Measurements from ENCODE around the gene HSBP1L1. TPM values are rescaled to one million over a fixed set of nuclear protein-coding genes. Genes with fewer than 3 reads are reported as not detected.
A peak's percentile ranks its signal among the peaks of the same experiment; 100 is the strongest.
"Not testable (repeated sequence)": the region's sequence is repeated elsewhere in the genome, so short reads cannot be mapped to it uniquely, and the experiment has no call there.

HSBP1L1 gene
- total and polyA plus RNA-seq, 2 donors, result 4.9 to 8.6 TPM

DNA sequence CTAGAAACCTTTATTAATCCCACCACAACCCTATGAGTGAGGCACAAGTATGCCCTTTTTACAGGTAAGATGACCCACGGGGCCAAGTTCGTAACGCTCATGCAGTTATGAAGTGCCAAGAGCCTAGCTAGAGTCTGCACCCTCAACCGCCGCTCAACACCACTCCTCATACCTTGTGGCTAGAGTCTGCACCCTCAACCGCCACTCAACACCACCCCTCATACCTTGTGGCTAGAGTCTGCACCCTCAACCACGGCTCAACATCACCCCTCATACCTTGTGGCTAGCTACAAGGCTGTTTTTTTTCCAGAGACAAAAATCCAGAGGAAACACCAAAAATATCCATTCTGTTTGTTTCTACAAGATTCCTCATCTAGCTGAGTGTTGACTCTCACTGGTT, 19.4 kb downstream of the HSBP1L1 start:
- DNase-seq (ENCODE audit: extremely low spot score), result no peak
- H3K4me1 ChIP-seq (ENCODE audit: insufficient read depth), result no peaks in the 10 kb centered on the region
- 94% methylated on average over 7 of the region's 7 CpGs for WGBS

DNA sequence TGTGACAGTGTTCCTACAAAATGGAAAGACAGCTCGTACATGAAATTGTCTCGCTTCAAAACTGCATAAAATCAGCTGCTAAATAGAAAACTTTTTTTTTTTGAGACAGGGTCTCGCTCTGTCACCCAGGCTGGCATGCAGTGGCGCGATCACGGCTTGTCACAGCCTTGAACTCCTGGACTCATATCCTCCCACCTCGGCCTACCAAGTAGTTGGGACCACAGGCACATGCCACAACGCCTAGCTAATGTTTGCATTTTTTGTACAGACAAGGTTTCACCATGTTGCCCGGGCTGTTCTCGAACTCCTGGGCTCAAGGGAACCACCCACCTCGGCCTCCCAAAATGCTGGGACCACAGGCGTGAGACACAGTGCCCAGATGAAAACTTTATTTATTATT, 20.7 kb downstream of the HSBP1L1 start:
- 92% methylated on average over 12 of the region's 12 CpGs for WGBS
- no peaks in the 10 kb centered on the region for H3K36me3 ChIP-seq (ENCODE audit: insufficient read depth)
- no peaks in the 10 kb centered on the region for H3K4me1 ChIP-seq (ENCODE audit: insufficient read depth)
- H3K27ac ChIP-seq (ENCODE audit: low read depth), result no peak overlapping the region
- DNase-seq (ENCODE audit: extremely low spot score), result no peak
- H3K4me3 ChIP-seq (ENCODE audit: low read depth, low read length), result no peak overlapping the region

More for the DNA sequence above, 19.4 kb downstream of the HSBP1L1 start:
- Histone ChIP-seq H3K36me3 (ENCODE audit: insufficient read depth) (no peaks in the 10 kb centered on the region), H3K4me3 (ENCODE audit: low read depth, low read length) (no peak overlapping the region), H3K27ac (ENCODE audit: low read depth) (no peak overlapping the region)

DNA sequence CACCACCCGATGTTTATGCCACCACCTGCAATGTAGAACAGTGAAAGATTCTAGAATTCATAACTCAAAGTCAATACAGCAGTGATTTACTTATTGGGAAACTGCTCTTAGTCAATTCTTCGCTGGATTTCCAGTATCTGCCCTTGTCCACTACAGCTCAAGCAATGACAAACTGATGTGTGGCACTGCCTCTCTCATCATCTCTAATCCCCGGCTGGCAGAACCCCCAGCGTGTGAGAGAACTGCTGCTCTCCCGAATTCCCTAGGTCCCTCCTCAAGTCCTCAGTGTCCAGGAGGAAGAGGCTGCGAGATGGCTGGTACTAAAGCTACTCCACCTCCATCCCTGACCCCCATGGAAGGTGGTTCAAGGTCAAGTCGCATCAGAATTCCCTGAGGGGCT, 22.3 kb downstream of the HSBP1L1 start:
- WGBS, result 52% methylated on average over 7 of the region's 7 CpGs
- Histone ChIP-seq H3K4me3 (ENCODE audit: low read depth, low read length) (no peak overlapping the region), H3K36me3 (ENCODE audit: insufficient read depth) (no peaks in the 10 kb centered on the region), H3K4me1 (ENCODE audit: insufficient read depth) (no peaks in the 10 kb centered on the region), H3K27ac (ENCODE audit: low read depth) (no peak overlapping the region)
- no peak for DNase-seq (ENCODE audit: extremely low spot score)

DNA sequence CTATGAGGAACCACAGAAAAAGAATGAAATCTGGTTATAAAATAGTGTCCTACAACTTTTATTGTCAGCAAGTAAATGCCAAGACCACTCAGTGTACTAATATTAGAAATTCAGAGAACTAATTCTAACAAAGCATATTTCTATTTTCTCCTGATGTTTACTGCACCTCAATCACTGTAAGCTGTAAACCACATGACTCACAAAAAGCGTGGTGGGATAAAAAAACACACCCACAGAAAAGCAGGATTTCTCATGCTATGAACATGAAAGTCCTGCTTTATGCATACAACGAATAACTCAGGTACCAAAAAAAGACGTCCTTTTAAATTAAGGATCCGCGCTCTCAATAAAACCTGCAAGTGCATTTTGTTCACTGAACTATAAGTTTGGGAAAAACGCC, 23.1 kb downstream of the HSBP1L1 start:
- H3K36me3 ChIP-seq (ENCODE audit: insufficient read depth), result no peaks in the 10 kb centered on the region
- no peak for DNase-seq (ENCODE audit: extremely low spot score)

DNA sequence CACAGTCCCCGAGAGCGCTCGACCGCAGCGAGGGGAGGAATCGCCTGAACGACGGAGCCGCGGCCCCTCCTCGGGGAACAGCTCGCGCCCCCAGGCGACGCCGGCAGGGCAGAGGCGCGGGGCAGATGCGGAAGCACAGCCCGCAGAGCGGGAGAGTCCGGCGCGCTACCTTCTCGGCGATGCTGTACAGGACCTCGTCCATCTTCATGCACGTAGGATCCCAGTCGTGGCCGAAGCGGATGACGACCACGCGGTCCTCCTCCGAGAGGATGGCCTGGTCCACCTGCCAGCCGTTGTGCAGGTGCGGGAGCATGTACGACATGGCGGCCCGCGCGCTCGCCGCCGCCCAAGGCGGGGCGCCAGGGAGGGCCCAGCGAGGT, 23.6 kb downstream of the HSBP1L1 start:
- under 1% methylated on average over 48 of the region's 48 CpGs for WGBS
- DNase-seq (ENCODE audit: extremely low spot score), result peak; percentile 5
- no peaks in the 10 kb centered on the region for H3K36me3 ChIP-seq (ENCODE audit: insufficient read depth)
- no peaks in the 10 kb centered on the region for H3K4me1 ChIP-seq (ENCODE audit: insufficient read depth)
- peak overlapping the region; percentile 95 for H3K4me3 ChIP-seq (ENCODE audit: low read depth, low read length)
- H3K27ac ChIP-seq (ENCODE audit: low read depth), result peak overlapping the region; percentile 53

More for the DNA sequence above, 23.1 kb downstream of the HSBP1L1 start:
- Histone ChIP-seq H3K4me1 (ENCODE audit: insufficient read depth) (no peaks in the 10 kb centered on the region), H3K27ac (ENCODE audit: low read depth) (no peak overlapping the region), H3K4me3 (ENCODE audit: low read depth, low read length) (peak overlapping the region; percentile 95)
- WGBS, result 1% methylated on average over 6 of the region's 6 CpGs

DNA sequence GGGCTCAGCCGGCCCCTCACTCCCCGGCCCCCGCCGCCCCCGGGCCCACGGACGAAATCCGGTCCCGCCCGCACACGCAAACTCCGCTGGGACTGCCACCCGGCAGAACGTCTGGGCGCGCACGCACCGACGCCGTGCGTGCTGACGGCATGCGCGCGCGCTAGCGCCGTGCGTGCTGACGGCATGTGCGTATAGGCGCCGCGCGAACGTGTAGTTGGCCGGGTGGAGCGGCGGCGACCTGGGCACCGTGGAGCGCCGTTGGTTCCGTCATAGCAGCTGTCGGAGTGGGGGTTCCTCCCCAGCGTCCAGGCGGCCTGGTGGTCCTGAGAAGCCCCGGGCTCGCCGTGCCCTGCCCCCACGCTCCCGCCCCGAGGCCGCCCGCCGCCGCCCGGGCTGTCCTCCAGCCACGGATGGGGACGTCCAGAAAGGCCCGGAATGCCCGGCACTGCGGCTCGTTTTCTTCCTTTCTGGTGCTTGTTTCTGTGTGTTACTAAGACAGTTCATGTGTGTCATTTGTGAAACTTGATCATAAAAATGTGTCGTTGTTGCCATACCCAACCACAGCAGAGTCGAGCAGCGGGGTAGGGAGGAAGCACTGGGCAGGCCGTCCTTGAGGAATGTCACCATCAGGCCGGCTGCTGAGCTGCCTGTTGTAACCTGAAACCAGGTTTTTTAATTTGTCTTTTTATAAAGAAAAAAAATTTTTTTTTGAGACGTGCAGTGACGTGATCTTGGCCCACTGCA, 24.2 kb downstream of the HSBP1L1 start, which contains the start of gene TXNL4A:
Gene TXNL4A (minus strand): TSS at position 113 of the 744 bp plus-strand sequence. CDS start 171 bp downstream, outside the sequence.
- under 1% methylated on average over 71 of the region's 71 CpGs for WGBS
- peak; percentile 40 for DNase-seq (ENCODE audit: extremely low spot score)
- peak within 1 kb of the TSS; percentile 95 for H3K4me3 ChIP-seq (ENCODE audit: low read depth, low read length)

DNA sequence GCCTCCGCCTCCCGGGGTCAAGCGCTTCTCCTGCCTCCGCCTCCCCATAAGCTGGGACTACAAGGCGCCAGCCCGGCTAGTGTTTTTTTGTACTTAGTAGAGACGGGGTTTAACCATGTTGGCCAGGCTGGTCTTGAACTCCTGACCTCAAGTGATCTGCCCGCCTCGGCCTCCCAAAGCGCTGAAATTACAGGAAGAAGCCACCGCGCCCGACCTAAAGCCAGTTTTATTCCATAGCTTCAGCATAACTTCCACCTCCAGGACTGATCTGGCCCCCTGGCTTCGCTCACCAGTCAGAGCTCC, 24.7 kb downstream of the HSBP1L1 start:
- peak overlapping the region; percentile 95 for H3K4me3 ChIP-seq (ENCODE audit: low read depth, low read length)
- no peaks in the 10 kb centered on the region for H3K4me1 ChIP-seq (ENCODE audit: insufficient read depth)
- H3K36me3 ChIP-seq (ENCODE audit: insufficient read depth), result no peaks in the 10 kb centered on the region
- DNase-seq (ENCODE audit: extremely low spot score), result no peak
- H3K27ac ChIP-seq (ENCODE audit: low read depth), result no peak overlapping the region
- 45% methylated on average over 14 of the region's 14 CpGs for WGBS

More for the DNA sequence above, 24.2 kb downstream of the HSBP1L1 start, which contains the start of gene TXNL4A:
- H3K4me1 ChIP-seq (ENCODE audit: insufficient read depth), result no peaks in the 10 kb centered on the region
- H3K27ac ChIP-seq (ENCODE audit: low read depth), result peak within 1 kb of the TSS; percentile 97
- H3K36me3 ChIP-seq (ENCODE audit: insufficient read depth), result no peaks in the 10 kb centered on the region

DNA sequence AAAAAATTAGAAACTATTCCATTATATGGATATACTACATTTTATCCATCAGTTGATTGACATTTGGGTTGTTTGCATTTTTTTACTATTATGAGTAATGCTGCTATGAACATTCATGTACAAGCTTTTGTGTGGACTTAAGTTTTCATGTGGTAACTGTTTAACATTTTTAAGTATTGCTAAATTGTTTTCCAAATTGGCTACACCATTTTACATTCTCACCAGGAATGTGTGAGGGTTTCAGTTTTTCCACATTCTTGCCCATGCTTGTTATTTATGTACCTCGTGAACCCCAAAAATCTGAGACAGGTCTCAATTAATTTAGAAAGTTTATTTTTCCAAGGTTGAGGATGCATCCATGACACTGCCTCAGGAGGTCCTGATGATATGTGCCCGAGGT, 27.1 kb downstream of the HSBP1L1 start:
- no peak overlapping the region for H3K4me3 ChIP-seq (ENCODE audit: low read depth, low read length)
- WGBS, result 91% methylated on average over 2 of the region's 2 CpGs
- H3K4me1 ChIP-seq (ENCODE audit: insufficient read depth), result no peaks in the 10 kb centered on the region
- DNase-seq (ENCODE audit: extremely low spot score), result no peak
- H3K27ac ChIP-seq (ENCODE audit: low read depth), result no peak overlapping the region
- H3K36me3 ChIP-seq (ENCODE audit: insufficient read depth), result no peaks in the 10 kb centered on the region

DNA sequence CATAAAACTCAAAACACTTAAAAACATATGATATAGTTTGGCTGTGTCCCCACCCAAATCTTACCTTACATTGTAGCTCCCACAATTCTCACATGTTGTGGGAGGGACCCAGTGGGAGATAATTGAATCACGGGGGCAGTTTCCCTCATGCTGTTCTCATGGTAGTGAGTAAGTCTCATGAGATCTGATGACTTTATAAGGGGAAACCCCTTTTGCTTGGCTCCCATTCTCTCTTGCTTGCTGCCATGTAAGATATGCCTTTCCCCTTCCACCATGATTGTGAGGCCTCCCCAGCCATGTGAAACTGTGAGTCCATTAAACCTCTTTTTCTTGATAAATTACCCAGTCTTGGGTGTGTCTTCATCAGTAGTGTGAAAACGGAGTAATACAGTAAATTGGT, 35.3 kb downstream of the HSBP1L1 start:
- 86% methylated on average over 2 of the region's 2 CpGs for WGBS
- H3K27ac ChIP-seq (ENCODE audit: low read depth); H3K4me1 ChIP-seq (ENCODE audit: insufficient read depth); H3K4me3 ChIP-seq (ENCODE audit: low read depth, low read length); H3K36me3 ChIP-seq (ENCODE audit: insufficient read depth); DNase-seq (ENCODE audit: extremely low spot score): not testable (repeated sequence)

DNA sequence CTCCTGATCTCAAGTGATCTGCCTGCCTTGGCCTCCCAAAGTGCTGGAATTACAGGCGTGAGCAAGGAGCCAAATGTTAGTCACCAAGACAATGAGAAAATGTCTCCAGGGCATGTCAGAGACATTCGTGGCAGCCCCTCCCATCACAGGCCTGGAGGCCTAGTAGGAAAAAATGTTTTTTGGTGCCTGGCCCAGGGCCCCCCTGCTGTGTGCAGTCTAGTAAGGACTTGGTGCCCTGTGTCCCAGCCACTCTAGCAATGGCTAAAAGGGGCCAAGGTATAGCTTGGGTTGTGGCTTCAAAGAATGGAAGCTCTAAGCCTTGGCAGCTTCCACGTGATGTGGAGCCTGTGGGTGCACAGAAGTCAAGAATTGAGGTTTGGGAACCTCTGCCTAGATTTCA, 36.4 kb downstream of the HSBP1L1 start:
- Histone ChIP-seq H3K36me3 (ENCODE audit: insufficient read depth) (no peaks in the 10 kb centered on the region), H3K4me1 (ENCODE audit: insufficient read depth) (no peaks in the 10 kb centered on the region), H3K27ac (ENCODE audit: low read depth) (no peak overlapping the region), H3K4me3 (ENCODE audit: low read depth, low read length) (no peak overlapping the region)
- 83% methylated on average over 3 of the region's 3 CpGs for WGBS
- DNase-seq (ENCODE audit: extremely low spot score), result no peak

DNA sequence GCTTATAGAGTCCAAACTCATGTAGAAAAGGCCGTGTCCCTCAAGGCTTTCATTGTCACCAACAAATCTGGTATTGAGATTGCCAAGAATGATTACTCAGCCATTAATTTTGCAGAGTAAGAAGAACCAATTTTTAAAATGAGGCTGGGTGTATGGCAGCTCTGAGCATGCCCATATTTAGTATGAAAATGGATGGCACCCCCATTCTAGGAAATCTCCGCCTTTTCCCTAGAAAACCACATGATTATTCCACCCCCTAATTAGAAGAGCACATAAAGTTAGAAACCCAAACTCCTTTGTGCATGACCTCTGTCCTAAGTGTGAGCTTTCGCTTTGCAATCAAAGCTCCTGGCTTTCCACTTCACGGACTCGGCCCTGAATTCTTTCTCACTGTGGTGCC, 38.0 kb downstream of the HSBP1L1 start:
- H3K36me3 ChIP-seq (ENCODE audit: insufficient read depth), result no peaks in the 10 kb centered on the region
- no peaks in the 10 kb centered on the region for H3K4me1 ChIP-seq (ENCODE audit: insufficient read depth)
- WGBS, result 93% methylated on average over 5 of the region's 5 CpGs
- H3K27ac ChIP-seq (ENCODE audit: low read depth), result no peak overlapping the region
- DNase-seq (ENCODE audit: extremely low spot score), result no peak
- no peak overlapping the region for H3K4me3 ChIP-seq (ENCODE audit: low read depth, low read length)

DNA sequence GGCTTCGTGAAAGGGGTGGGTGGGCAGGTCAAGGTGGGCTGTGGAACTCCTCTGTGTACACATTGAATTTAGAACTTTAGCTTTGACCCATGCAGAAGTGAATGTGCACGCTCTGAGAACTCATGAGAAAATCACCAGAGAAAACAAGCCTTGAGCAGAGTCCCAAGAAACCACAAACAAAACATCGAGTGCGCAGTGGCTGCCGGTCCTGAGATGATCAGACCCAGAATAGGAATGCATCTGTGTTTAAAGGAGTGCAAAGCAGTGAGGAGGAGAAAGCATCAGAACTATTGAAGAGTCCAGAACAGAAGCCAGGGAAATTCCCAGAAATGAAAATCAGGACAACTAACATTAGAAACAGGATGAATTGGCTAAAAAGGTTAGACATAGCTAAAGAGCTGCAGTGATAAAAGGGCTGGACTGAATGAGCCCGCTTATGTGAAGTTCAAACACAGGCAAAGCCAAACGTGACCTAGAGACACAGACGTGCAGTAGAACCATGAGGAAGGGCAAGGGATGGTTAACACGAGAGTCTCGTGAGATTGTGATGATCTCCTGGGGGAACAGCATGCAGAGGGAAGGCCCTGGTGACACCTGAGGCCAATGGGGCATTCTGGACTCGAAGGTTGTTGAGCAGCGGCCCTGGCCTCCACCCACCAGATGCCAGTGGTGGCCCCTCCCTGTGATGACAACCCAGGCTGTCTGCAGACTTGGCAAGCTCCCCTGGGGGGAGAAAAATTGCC, 40.3 kb downstream of the HSBP1L1 start:
- no peak for DNase-seq (ENCODE audit: extremely low spot score)
- H3K4me1 ChIP-seq (ENCODE audit: insufficient read depth), result no peaks in the 10 kb centered on the region
- H3K36me3 ChIP-seq (ENCODE audit: insufficient read depth), result no peaks in the 10 kb centered on the region
- H3K4me3 ChIP-seq (ENCODE audit: low read depth, low read length), result no peak overlapping the region
- 86% methylated on average over 12 of the region's 12 CpGs for WGBS
- H3K27ac ChIP-seq (ENCODE audit: low read depth), result no peak overlapping the region

DNA sequence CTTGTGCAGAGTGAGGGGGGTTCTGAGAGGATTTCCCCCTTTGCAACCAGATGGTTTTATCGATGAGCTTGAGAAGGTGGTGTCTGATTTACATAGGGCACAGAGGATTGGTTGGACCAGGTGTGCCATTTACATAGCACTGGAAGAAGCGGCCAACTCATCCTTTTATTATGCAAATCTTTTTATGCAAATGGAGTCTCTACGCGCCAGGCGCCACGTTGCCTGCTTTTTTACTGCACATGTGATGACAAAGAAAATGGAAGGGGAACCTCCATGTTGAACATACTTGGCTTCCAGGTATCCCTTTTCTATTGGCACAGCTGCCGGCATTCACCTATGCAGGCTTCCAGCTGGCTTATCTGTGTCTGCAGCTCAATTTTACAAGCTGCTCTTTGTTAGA, 42.3 kb downstream of the HSBP1L1 start:
- no peaks in the 10 kb centered on the region for H3K36me3 ChIP-seq (ENCODE audit: insufficient read depth)
- 80% methylated on average over 7 of the region's 7 CpGs for WGBS
- H3K27ac ChIP-seq (ENCODE audit: low read depth), result no peak overlapping the region
- no peak overlapping the region for H3K4me3 ChIP-seq (ENCODE audit: low read depth, low read length)
- no peak for DNase-seq (ENCODE audit: extremely low spot score)
- no peaks in the 10 kb centered on the region for H3K4me1 ChIP-seq (ENCODE audit: insufficient read depth)

All from urinary bladder (tissue), 4 donors.